HG03097 (cell line): ENCODE measurements around the gene PDF.

Experiments used
- ATAC-seq: cut with Tn5 transposase; IDR thresholded peaks from one replicate; pipeline ENCODE4 v1.9.1; 2021; ENCODE audit not compliant: unreplicated experiment, low FRiP score

PDF gene

DNA sequence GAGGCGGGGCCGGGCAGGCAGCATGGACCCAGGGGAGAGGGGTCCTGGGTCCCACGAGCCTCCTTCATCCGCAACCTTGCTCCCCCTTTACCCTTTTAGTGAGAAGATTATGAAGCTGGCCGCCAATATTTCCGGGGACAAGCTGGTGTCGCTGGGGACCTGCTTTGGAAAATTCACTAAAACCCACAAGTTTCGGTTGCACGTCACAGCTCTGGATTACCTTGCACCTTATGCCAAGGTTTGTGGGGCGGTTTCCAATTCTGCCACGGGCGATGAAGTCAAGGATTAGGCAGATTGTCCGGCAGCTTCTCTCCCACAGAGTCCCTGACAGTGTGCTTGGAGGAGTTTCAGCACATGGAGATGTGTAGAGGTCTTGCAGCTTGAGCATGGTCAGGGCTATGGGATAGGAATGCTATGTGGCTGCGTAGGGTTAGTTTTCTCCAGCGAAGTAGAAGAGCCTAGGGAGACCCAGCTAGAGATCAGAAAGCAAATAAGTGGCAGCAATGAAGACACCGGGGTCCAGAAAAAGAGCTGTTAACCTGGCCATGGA lies 9.8 kb upstream of the PDF start:
- no peak for ATAC-seq

DNA sequence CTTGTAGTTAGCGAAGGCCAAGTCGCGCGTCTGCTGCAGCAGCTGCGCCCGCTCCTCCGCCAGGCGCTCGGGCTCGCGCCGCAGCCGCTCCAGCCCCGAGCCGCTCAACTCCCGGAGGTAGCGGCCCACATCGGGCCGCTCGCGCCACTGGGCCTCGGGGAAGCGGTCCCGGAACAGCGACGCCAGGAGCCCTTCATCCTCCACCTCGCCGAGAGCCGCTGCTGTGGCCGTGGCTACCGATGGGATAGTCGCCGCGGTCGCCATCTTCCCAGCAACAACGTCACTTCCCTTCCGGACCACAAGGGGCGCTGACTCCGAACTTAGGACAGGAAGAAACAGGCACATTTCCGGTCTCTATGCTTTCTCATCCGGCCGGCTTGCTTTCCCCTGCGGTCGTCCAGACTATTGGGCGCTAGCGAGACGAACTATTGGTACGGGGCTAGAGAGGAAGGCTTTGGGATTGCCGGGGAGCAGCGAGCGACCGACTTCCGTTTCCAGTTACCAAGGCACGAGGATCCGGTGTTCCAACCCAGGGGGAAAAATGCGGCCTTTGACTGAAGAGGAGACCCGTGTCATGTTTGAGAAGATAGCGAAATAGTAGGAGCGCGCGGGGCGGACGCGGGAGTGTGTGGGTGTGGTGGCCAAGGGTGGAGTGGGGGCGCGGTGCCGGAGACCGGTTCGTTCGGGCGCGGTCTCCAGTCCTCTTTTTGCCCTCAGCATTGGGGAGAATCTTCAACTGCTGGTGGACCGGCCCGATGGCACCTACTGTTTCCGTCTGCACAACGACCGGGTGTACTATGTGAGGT lies 9.1 kb upstream of the PDF start, which contains the start of the genes COG8 and NIP7:
Gene COG8 (minus strand): TSS at position 276 of the 806 bp plus-strand sequence. CDS start 12 bp downstream, at position 264.
Gene NIP7 (plus strand): TSS at position 484 of the 806 bp plus-strand sequence. CDS start 58 bp downstream, at position 542.
- ATAC-seq: peak; percentile 85

DNA sequence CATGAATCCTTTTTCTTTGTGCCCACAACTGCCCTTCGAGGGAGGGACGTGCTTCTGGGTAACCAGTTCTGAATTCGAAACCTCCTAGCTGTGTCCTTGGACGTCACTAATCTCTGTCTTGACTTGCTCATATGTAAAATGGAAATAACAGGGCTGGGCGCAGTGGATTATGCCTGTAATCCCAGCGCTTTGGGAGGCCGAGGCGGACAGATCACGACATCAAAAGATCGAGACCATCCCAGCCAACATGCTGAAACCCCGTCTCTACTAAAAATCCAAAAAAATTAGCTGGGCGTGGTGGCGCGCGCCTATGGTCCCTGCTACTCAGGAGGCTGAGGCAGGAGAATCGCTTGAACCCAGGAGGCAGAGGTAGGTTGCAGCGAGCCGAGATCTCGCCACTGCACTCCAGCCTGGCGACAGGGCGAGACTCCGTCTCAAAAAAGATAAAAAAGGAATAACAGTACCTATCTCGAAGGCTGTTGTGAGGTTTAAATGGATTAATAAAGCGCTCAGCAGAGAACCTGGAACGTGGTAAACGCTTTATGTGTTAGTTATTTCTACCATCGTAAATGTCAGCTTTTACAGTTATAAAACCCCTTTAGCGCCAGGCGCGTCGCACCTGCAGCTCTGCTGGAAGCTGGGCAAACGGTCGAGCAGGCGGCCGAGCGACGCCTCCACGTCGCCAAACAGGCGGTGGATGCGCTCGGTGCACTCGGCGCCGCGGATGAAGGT lies 8.3 kb upstream of the PDF start:
- ATAC-seq: no peak

DNA sequence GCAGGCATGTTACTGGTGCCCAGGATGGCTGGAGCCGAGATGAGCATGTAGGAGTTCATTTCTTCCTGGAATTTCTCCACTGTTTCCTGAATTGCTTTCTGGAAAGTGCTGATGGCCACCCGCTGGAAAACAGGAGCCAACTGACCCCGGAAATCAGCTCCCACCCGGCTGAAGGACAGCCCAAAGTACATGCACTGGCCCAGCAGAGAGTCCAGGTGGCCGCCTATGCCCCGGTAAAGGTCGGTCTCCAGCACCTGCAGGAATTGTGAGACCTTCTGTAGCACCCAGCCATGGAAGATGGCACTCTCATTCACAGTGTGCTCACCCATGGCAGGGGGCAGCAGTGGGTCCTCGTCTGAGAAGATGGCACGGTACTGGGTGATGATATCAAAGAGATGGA lies 4.3 kb upstream of the PDF start:
- no peak for ATAC-seq

DNA sequence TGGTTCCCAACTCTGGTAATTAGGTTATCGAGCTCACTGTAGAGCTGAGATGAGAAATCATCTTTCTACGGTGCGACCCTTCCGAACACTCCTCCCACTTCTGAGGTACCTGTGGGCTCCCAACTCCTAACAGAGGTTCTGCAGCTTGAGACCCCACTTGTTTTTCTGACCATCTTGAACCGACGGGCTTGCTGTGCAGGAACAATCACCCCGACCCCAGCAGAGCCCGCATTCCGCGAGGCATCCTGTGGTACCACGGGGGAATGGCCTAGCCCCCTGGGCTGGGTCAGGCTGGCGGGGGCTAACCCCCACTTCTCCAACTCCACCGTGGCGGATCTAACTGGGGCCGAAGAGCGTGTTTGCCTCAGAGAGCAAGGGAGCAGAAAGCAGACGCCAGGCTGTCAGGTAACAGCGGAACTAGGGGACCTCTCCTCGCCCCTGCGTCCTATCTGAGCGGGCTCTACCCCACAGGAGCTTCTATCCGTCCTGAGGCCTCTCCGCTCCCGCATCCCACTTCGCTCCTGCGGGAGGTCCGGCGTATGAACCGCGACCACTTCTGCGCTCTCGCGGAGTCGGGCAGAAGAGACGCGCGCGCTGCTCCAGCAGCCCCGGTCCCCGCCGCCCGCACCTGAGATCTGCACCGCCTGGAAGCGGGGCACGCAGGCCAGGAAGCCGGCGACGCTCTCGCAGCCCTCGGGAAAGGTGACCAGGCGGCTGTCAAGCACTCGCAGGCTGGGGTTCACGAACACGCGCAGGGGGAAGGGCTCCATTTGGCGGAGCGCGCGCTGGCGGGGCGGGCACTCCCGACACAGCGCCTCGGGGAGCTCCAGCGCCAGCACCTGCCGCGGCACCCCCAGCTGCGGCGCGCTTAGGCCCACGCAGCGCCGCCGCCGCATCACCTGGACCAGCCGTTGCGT lies 761 bp downstream of the PDF start:
- no peak for ATAC-seq

DNA sequence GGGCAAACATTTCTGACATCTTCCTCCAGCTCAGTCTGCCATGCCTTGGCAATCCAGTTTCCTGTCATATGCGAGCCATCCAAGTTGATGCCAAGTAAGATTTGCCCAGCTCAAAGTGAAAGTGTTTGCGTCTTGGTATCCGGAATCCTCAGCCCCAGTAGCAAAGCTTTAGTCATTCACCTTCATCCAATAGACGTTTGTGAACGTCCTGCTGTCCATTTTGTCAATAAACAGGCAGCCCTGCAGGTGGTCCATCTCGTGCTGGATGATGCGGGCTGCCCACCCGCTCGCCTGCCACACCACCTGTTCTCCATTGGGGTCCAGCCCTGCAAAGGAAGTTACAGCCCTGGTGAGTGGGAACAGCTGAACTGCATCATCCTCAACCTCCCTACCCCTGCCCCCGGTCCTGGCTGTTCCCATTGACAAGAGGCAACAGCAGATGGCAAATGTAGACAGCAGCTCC lies 1.5 kb downstream of the PDF start:
- ATAC-seq: no peak

DNA sequence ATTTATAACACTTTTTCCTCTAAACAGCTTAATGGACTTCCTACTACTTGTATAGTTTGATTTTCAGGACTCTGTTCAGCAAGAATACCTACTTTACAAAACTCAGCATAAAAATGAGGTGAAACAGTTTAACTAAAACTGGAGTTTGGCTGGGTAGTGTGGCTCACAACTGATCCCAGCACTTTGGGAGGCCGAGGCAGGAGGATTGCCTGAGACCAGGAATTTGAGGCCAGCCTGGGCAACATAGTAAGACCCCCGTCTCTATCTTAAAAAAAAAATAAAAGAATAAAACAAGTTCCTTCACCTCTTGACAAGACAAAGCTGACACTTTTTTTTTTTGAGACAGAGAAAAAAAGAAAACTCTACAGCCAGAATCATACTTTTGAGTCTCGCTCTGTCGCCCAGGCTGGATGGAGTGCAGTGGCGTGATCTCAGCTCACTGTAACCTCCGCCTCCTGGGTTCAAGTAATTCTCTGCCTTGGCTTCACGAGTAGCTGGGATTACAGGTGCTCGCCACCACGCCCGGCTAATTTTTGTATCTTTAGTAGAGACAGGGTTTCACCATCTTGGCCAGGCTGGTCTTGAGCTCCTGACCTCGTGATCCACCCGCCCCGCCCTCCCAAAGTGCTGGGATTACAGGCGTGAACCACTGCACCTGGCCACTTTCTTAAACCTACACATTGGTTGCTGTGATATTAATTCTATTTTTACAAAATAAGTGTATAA lies 2.6 kb downstream of the PDF start:
- ATAC-seq: no peak

DNA sequence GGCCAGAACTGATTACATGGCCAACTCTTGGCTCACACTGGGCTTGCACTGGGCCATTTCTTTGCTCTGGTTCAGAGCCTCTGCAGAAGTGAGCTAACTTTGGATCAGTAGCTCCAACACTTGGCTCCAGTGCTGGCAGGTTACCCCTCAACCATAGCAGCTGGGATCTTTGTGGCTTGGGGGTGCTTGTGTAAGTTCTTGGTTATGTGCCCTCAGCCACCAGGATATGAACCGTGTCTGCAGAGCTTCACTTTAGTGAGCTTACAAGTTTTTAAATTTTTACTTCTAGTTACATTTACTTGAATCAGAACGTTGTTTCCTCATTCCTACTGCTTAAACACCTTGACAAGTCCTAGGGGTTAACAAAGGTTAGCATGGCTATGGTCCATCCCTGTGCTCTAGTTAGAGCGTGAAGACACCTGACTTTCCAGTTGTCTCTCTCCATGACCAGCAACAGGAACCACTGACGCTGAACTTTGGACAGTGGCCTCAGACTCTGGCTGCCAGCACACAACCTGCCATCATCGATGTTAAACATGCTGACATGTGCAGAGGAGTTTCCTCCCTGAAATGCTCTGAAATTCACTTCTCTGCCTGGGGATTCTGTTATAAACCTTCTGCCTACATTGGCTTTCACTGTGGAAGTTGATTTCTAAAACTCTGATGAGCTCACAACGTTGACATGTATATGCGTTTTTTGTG lies 4.1 kb downstream of the PDF start:
- no peak for ATAC-seq

DNA sequence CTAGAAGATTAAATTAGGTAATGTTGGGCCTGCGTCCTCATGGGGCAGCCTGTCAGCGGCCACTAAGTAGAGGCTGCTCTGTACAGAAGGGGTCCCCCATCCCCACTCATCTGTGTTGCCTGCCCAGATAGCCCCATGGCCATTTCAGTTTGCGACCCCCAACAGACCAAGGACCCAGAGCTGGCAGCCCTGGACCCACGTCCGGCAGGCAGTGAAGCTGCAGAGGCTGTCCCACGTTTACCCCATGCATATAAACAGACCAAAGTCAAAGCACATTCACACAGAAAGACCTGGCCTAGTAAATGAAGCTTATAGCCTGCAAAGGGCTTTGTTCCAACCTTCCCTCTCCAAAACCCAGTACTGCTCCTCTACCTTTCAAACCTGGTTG lies 4.6 kb downstream of the PDF start:
- no peak for ATAC-seq

DNA sequence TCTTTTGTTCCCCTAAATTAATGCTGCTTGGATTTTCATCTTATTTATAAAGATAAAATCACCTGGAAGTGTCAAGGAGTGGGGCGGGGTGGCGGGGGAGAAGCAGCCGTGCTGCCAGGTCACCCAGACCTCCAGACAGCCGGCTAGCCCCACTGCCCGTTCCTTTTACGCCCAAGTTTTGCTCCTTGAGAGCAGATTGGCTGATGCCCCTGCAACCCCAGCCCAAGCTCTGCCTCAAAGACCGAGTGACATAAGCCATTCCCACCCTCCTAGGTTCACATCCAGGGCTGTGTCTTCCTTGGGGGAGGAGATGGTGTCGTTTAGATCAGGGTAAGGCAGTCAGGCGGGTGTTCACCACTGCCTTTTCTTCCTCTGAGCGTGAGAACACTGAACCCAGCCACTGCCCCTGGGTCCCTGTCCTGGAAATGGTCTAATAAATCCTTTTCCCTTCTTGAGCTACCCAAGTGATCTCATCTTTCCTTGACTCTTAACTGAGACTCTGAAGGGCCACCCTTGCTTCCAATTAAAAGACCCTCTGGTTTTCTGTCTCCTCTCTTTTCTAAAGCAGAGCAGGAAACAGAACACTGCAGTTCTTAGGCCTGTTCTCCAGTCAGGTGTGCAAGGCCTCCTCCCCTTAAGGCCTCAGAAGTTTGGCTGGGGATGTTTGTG lies 5.7 kb downstream of the PDF start:
- ATAC-seq: no peak

DNA sequence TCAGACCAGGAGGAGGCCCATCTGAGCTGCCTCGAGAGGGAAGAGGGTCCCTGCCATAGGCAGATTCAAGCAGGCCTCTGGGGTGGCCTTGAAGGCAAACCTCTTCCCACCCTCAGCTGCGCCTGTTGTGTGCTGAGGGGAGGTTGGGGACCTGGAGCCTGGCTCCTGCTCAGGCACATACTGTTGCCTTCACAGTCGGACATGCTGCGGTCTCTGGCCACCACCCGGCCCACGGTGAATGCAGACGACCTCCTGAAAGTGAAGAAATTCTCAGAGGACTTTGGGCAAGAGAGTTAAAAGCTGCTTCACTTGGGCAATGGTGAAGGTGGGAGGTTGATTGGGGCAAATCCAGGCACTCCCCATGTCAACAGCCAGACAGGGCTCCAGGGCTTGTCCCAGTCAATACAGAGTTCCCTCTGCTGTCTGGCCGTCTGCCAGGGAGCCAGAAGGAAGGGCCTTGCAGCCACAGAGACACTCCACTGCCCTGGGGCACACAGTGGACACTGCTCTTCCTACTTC lies 6.3 kb downstream of the PDF start:
- ATAC-seq: no peak

DNA sequence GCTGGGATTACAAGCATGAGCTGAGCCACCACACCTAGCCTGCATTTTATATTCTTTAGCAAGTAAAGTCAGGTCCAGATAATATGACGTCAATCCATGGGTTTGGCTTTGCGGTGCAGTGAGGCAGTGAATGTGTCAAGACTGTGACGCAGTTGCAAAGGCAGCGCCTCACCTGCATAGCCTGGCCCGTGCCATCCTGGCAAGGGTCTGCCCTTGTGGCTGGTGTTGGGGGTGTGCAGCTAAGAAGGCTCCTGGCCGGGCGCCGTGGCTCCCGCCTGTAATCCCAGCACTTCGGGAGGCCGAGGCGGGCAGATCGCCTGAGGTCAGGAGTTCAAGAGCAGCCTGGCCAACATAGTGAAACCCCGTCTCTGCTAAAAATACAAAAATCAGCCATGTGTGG lies 7.0 kb downstream of the PDF start:
- no peak for ATAC-seq

DNA sequence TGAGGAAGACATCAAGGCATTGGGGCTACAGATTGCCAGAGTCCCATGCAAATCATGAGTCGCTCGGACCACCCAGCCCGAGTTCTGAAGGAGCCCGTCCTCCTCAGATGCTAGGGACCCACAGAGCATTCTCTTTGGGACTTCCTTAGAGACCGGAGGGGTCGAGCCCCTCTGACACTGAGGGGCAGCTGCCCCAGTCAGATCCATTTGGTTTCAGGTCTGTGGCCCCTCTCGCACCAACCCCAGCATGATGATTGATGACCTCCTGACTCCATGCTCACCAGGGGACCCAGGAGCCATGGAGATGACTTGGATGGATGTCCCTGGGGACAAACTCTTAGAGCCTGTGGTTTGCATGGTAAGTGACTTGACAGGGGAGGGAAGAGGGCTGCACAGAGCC lies 8.0 kb downstream of the PDF start:
- no peak for ATAC-seq

DNA sequence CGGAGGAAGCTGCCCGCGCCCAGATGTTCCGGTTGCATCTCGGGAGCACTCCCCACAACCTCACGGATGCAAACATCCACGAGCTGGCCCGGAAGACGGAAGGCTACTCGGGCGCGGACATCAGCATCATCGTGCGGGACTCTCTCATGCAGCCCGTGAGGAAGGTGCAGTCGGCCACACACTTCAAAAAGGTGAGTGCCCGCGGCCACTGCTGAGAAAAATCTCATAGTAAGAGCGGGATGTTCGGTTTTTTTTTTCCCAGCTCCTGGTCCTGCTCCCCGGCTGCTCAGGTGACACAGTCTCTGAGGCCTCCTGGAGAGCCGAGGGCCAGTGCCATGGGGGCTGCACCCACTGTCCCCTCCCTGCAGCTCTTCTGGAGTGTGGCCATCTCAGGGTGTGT lies 9.3 kb downstream of the PDF start:
- no peak for ATAC-seq

DNA sequence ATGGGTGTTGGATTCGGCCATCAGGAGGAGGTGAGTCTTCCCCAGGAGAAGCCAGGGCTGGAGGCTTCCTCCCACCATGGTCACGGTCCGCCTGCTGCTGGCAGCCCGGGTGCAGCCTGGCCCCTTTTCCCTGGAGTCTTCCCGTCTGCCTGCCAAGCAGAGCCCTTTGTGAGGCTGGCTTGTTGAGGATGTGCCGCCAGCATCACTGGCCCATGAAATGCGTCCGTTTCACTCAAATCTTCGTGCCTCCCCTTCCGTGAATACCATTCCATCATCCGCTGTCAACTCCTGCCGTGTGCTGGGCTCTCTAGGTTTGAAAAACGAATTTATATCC lies 9.7 kb downstream of the PDF start:
- ATAC-seq: no peak

DNA sequence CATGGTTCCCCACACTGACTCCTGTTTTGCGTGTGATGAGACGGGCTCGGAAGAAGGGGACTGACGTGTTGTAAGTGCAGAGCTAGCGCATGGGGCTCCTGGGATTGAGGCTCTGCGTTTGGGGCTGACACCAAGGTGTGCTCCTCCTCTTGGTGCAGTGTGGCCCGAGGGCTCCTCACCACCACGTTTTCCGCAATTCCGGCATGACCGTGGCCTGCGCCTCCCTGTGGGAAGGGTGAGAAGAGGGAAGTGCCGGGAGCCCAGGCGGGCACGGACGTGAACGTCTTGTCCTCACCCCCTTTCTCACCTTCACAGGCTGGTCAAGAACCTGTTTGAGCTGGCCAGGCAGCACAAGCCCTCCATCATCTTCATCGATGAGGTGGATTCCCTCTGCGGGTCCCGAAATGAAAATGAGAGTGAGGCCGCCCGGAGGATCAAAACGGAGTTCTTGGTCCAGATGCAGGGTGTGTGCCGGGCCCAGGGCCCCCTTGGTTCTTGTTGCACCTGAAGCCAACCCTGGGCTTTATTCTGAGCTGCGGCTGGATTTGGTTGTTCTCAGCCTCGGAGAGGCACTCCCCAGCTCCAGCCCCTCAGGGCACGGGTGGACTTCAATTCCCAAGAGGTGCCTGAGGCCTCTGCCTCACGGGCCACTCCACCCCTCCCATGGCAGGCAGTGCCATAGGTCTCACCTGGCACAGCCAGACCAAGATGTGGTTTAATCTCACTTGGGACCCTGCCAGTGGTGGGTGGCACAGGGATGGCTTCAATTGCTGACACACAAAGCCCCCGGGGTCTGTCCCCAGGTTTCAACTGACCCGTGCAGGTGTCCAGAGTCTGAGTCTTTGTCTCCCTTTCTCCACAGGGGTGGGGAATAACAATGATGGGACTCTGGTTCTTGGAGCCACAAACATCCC lies 10.3 kb downstream of the PDF start:
- no peak for ATAC-seq

DNA sequence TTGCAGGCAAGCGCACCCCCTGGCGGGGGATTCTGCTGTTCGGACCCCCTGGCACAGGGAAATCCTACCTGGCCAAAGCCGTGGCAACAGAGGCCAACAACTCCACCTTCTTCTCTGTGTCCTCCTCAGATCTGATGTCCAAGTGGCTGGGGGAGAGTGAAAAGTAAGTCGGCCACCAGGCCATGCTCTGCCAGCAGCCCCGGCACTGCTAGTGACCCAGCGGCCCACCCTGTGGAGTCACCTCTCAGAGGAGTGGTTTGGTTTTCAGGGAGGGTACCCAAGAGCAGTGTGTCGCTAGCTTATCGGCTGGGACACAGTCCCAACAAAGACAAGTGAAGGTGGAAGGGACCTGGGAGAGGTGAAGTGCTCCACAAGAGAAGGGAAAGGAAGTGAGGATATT lies 11.0 kb downstream of the PDF start:
- no peak for ATAC-seq

DNA sequence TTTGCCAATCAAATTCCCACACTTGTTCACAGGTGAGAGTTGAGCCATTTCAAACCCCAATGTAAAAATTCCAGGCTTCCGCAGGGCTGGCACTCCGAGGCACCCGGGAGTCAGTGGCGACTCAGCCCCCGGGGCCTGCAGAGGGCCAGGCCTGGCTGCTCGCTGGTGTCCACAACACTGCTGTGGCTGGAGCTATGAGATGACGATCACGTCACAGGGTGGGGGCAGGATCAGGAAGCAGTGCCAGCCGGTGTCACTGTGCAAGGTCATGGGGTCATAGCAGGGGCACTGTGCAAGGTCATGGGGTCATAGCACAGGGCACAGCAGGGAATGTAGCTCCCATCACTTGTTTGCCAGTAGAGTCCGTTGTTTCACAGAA lies 11.5 kb downstream of the PDF start:
- ATAC-seq: no peak
